CD1c-positive myeloid dendritic cell (primary cell): ENCODE data around the gene ADAM12.
A peak's percentile ranks its signal among the peaks of the same experiment; 100 is the strongest.

ENCODE experiments used
- DNase-seq: peaks from one replicate; pipeline ENCODE4 v3.0.0-alpha.2; 2016; ENCODE audit errors: extremely low spot score

Gene ADAM12

DNA sequence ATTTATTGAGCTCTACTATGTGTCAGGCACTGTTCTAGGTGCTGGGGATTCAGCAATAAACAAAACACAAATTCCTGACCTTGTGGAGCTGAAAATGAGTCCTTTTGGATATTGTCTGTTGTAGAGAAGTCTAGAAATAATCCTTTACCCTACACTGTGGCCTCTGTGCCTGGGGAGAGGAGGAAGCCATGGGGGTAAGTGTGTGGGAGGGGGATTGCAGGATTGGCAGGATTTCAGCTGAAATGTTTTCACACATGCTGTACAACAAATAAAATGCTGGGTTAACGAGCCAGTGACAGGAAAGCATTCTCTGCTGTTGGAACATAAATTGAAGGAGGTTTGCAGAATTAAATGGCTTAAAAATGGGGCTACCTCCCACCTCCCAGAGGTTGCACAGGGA is 302.5 kb downstream of the ADAM12 start:
- no peak for DNase-seq

DNA sequence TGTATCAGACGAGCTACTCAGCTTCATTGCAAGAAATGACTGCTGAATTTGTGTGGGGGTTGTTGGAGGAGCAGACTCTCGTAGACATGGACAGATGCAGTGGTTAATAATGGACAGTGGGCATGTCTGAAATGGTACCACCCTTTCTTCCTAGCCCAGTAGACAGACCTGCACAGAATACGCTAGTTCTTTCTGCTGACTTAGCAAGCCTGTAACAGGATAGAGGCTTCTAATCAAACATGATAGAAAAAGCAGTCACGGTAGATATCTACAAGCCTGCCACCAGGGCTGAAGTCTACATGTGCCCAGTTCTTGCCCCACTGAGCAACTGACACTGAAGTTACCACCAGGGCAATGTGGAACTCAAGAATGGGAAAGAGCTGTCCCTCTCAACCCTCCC is 303.9 kb downstream of the ADAM12 start:
- no peak for DNase-seq

GRCh38 chr10:126083009-126083408 is 305.3 kb downstream of the ADAM12 start:
- DNase-seq, result no peak

DNA sequence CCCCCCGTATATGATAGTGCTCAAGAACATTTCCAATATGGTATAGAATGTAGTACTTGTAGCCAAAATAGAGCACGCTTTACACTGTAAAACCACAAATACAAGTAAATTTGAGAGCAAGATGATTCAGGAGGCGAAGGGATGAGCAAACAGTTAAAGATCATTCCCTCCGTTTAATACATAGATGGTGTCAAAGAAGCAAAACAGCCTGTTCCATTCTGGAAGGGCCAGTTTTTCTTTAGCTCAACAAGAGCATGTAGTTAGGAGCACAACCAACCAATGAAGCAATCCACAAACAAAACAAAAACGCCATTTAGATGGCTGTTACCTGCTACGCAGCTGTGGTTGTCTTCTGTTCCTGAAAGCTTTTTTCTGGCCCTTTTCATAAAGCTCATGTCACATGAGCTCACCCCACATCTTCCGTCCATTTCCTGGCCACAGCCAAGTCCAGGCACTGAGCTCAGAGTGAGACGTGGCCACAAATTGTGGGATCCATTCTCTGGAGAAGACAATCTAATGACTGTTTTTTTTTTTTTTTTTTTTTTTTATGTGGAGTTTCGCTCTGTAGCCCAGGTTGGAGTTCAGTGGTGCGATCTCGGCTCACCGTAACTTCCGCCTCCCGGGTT is 306.3 kb downstream of the ADAM12 start:
- no peak for DNase-seq

DNA sequence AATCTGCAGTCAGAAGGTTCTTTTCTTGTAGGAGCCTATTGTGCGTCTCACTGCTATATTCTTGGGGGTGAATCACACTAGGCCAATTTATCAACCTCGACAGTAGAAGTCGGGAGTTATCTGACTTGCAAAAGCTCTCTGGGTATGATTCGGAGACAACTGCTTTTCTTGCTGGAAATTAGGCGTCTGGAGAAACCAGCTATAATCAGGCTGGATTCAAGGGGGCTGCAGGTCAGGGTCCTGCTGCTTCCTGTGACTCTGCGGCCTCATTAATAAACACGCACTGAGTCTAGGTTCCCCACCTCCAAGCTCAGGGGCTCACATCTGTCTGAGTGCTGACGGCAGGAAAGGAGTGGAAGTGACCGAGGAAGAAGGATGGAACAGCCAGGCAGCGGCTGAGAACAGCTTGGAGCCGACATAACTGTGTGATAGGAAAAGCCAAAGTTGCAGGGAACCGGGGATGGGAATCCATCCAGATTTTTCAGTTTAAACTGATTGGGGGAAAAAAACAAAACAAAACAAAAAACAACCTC is 307.3 kb downstream of the ADAM12 start:
- no peak for DNase-seq

DNA sequence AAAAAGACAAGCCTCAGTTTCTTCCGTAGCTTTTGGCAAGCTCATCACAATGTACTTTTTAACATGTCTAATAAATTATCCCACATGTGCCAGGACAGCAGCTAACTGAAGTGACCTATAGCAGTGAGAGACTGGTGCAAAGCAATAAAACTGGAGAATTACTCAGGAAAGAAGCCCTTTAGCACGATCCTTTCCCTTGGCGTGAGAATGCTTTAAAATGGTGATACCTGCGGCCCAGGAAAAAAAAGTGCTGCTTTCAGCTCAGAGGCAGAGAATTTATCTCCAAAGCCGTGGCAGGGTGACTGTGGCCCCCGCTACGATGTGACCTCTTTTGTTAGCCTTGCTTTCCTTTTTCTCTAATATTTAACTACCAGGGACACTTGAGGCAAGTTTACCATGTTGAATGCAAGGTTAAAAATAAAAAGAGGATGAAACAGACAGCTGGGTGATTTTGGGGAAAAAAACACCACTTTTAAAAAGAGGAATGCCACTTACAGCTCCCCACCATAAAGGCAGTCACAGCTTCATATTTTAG is 307.9 kb downstream of the ADAM12 start:
- no peak for DNase-seq

DNA sequence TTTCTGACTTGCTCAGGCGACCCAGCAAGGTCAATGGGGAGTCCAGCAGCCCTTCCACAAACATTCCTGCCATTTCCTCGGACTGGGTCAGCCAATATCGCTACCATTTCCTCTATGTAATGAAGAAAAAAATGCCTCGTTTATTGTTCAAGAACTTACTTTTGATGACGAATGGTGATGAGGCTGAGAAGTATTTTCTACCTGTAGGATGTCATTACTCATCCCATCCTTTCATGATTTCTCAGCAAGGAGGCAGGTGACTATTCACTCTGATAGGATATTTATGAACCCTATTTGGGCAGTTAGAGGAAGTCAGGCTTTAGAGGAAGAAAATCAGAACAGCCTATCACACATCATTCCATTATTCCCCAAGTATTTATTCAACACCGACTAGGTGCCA is 313.3 kb downstream of the ADAM12 start:
- DNase-seq, result no peak

DNA sequence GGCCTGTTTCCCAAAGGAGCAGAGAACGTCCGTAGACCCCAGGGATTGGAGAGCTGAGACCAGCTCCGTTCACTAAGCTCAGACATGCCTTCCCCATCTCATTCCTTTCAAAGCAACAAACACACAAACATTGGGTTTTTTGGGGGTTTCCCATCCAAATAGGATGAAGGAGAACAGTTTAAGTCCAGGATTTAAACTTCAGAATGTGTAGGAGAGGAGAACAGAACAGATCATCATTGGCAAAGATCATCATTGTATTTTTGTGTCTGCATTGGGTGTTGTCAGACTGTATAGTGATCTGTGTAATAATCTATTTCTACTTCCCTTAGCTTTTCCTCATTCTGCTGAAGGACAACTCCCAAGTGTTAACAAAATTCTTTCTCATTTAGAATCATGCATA is 314.0 kb downstream of the ADAM12 start:
- DNase-seq, result no peak

GRCh38 chr10:126073606-126074005 is 314.7 kb downstream of the ADAM12 start:
- no peak for DNase-seq

DNA sequence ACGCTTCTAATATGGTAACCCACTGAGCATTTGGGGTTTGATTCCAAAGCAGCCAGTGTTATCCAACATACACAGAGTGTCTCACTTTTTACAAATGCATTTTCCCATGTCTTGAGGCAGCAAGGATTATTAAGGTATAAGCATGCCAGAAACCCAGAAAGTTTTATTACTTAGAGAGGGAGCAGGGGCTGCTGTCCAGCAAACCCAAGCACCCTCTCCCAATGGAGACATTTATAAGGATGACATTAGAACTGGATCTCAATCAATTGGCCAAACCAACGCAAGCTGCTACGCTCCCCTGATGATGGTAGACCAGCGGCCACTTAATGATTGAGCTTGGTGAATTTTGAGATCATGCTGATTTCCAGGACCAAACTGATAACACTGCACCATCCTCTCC is 315.7 kb downstream of the ADAM12 start:
- DNase-seq, result no peak

GRCh38 chr10:126070476-126071215 is 317.6 kb downstream of the ADAM12 start:
- DNase-seq, result no peak

- no peak for DNase-seq
These were observed 320.0 kb downstream of the ADAM12 start for GRCh38 chr10:126068322-126068721.

DNA sequence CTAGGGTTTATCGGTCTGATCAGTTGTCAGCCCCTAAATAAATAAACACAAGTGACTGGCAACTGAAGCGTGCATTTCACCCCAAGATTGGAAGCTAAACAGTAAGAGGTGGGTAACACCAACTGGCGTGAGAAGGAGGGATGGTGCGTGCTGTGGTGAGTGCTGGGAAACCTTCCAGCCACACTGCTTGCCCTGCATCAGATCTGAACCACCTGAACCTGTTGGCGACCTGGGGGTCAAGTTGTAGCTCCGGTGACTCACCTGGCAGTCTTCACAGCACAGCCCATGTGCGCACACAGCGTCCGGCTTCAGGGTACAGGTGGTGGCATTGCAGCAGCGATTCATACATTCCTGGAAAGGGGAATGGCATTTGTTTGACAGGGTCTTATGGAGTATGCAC is 321.8 kb downstream of the ADAM12 start:
- DNase-seq, result no peak

- DNase-seq, result no peak
These were observed 322.4 kb downstream of the ADAM12 start for GRCh38 chr10:126065751-126066377.

GRCh38 chr10:126064512-126064911 is 323.8 kb downstream of the ADAM12 start:
- DNase-seq, result no peak

- peak; percentile 80 for DNase-seq
These were observed 324.9 kb downstream of the ADAM12 start for GRCh38 chr10:126063353-126063791.

DNA sequence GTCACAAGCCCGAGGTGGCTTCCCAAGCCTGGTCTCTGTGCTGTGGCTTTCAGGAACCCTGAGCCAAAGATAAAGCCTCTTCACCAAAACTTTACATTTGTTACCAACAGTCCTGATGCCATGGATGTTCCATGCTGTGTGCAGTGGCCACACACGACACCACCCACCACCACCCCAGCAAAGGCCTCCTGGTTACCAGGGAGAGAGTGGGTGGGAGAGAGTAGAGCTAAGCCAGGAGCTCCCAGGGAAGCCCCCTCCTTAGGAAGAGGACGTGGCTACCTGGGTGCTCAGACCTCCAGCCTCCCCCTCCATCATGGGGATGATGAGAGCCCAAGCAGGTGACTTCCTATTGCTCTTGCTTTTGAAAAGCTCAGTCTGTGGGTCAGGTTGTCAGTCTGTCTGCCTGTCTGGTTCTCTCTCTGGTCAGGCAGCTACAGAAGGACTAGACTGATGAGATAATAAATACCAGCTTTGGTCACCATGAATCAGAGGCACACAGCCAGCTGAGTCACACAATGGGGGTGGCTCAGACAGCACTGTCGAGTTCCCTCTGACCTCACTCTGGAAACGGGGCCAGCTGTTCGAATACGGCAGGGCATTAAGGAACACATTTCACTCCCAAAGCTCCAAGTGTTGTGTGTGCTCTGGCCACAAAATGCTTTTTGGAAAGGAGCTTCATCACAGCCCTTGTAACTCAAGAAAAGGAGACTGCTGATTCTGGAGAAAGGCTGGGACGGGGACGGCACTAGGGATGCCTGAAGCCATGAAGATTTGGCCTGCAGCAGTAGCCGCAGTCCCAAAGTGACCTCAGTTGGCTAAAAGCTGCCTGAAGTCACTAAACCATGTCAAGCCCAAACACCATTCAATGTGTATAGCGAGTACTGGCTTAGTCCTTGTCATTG is 325.9 kb downstream of the ADAM12 start:
- peak; percentile 95 for DNase-seq

GRCh38 chr10:126061526-126061925 is 326.8 kb downstream of the ADAM12 start:
- DNase-seq, result no peak

DNA sequence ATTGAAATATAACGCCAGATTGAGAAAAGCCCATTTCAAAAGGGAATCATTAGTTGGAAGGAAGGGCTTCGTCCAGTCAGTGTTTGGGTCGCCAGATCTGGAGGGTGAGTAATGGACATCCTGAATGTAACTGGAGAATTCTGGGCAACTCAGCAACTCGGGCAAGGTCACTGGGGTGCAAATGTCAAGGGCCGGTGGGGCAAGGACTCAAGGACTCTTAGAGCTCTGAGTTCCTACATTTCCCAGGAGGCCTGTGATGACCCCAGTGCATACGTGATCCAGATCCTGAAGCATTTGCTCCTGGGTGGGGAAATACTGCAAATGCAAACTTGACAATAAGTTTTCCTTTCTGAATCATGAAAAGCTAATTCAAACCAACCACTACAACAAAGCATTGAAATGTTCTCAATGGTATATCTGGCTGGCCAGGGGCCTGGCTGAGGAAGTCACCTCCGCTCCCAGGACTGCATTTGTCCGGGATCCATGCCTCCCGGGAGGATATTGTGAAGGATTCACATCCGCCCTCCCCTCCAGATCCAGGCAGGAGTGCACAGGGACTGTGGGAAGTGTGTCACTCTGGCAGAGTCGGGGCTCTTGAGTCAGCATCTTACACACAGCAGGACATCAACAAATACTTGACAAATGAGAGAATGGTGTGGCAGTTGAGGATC is 327.9 kb downstream of the ADAM12 start:
- no peak for DNase-seq

GRCh38 chr10:126059076-126059826 is 329.0 kb downstream of the ADAM12 start:
- DNase-seq, result peak; percentile 45
